Measurements from ENCODE around the gene PRKG2.

GRCh38 chr4:81085291-81085690 lies 129.7 kb downstream of the PRKG2 start:
- TF ChIP-seq CTCF (IDR thresholded peaks at IDR 0.05) (no peak), POLR2AphosphoS5 (IDR thresholded peaks at IDR 0.05) (no peak), POLR2A (IDR thresholded peaks at IDR 0.05) (no peak), EP300 (IDR thresholded peaks at IDR 0.05) (no peak)
